Endothelial cell (in vitro differentiated cells): ENCODE data around the gene PKIB. TPM values are rescaled to one million over a fixed set of nuclear protein-coding genes. Genes with fewer than 3 reads are reported as not detected.
"Not testable (repeated sequence)": the region's sequence is repeated elsewhere in the genome, so short reads cannot be mapped to it uniquely, and the experiment has no call there.

Source experiments
- DNase-seq: peaks from one replicate; pipeline ENCODE4 v3.0.0; 2021; ENCODE audit warnings: low spot score
- H3K27ac Mint-ChIP-seq: one replicate; pipeline ENCODE4 v1.8.0; 2021; ENCODE audit warnings: mixed read lengths, inconsistent platforms; ENCODE audit not compliant: unreplicated experiment
- H3K27me3 Mint-ChIP-seq: one replicate; pipeline ENCODE4 v1.8.0; 2021; ENCODE audit warnings: mild to moderate bottlenecking, moderate library complexity, mixed read lengths, inconsistent platforms; ENCODE audit not compliant: unreplicated experiment
- H3K36me3 Mint-ChIP-seq: one replicate; pipeline ENCODE4 v1.8.0; 2021; ENCODE audit warnings: mild to moderate bottlenecking, low read depth, mixed read lengths, inconsistent platforms; ENCODE audit not compliant: unreplicated experiment
- H3K4me1 Mint-ChIP-seq: one replicate; pipeline ENCODE4 v1.8.0; 2021; ENCODE audit warnings: mild to moderate bottlenecking, mixed read lengths, inconsistent platforms; ENCODE audit not compliant: unreplicated experiment
- H3K4me3 Mint-ChIP-seq: one replicate; pipeline ENCODE4 v1.8.0; 2021; ENCODE audit warnings: mild to moderate bottlenecking, mixed read lengths, inconsistent platforms; ENCODE audit not compliant: unreplicated experiment
- H3K9me3 Mint-ChIP-seq: one replicate; pipeline ENCODE4 v1.8.0; 2021; ENCODE audit warnings: mixed read lengths, inconsistent platforms; ENCODE audit not compliant: unreplicated experiment
- CTCF ChIP-seq: fragments of 200-600 bp; sonication (generic); IDR thresholded peaks from one replicate; pipeline ENCODE4 v1.5.0; 2021; ENCODE audit warnings: antibody characterized with exemption; ENCODE audit not compliant: unreplicated experiment
- total RNA-seq: library from RNA; stranded (reverse); fragmentation: NEBNext Ultra II Directional; extraction: Animal tissue kit (Norgen Biotek cat#: 25700); gene quantifications from one replicate; pipeline ENCODE4 v1.2.1, GENCODE V29; 2021; ENCODE audit not compliant: unreplicated experiment

PKIB gene
- total RNA-seq, 1 donor from 2014 or later: 38.5 TPM

- no peaks in the 10 kb centered on the region for H3K36me3 Mint-ChIP-seq
- H3K9me3 Mint-ChIP-seq: no peaks in the 10 kb centered on the region
- no peak for TF ChIP-seq CTCF
- H3K27me3 Mint-ChIP-seq: no peaks in the 10 kb centered on the region
- H3K4me1 Mint-ChIP-seq: peaks cover 35% of the 10 kb centered on the region
- H3K4me3 Mint-ChIP-seq: no peak overlapping the region
- peak overlapping the region; percentile 70 for H3K27ac Mint-ChIP-seq
- DNase-seq: no peak
Measured at GRCh38 chr6:122736163-122736562, 126.0 kb downstream of the PKIB start.

GRCh38 chr6:122736616-122737015 lies 126.4 kb downstream of the PKIB start:
- Mint-ChIP-seq H3K27ac (no peak overlapping the region), H3K4me1 (peaks cover 35% of the 10 kb centered on the region)
- TF ChIP-seq CTCF: no peak

GRCh38 chr6:122740091-122740490 lies 129.9 kb downstream of the PKIB start:
- Mint-ChIP-seq H3K27ac (no peak overlapping the region), H3K36me3 (no peaks in the 10 kb centered on the region), H3K9me3 (no peaks in the 10 kb centered on the region), H3K27me3 (no peaks in the 10 kb centered on the region), H3K4me3 (no peak overlapping the region), H3K4me1 (peaks cover 9% of the 10 kb centered on the region)
- DNase-seq: no peak
- TF ChIP-seq CTCF: no peak

More at GRCh38 chr6:122736616-122737015, 126.4 kb downstream of the PKIB start:
- no peak for DNase-seq
- H3K27me3 Mint-ChIP-seq: no peaks in the 10 kb centered on the region
- H3K36me3 Mint-ChIP-seq: no peaks in the 10 kb centered on the region
- no peak overlapping the region for H3K4me3 Mint-ChIP-seq
- H3K9me3 Mint-ChIP-seq: no peaks in the 10 kb centered on the region

GRCh38 chr6:122740936-122741335 lies 130.7 kb downstream of the PKIB start:
- no peak for DNase-seq
- no peak overlapping the region for H3K4me3 Mint-ChIP-seq
- no peak overlapping the region for H3K27ac Mint-ChIP-seq
- no peaks in the 10 kb centered on the region for H3K27me3 Mint-ChIP-seq
- no peaks in the 10 kb centered on the region for H3K9me3 Mint-ChIP-seq
- no peak for TF ChIP-seq CTCF
- no peaks in the 10 kb centered on the region for H3K36me3 Mint-ChIP-seq
- H3K4me1 Mint-ChIP-seq: peaks cover 4% of the 10 kb centered on the region

- not testable (repeated sequence) for H3K4me1 Mint-ChIP-seq, H3K27me3 Mint-ChIP-seq, H3K9me3 Mint-ChIP-seq, H3K4me3 Mint-ChIP-seq, DNase-seq, H3K27ac Mint-ChIP-seq, H3K36me3 Mint-ChIP-seq
Measured at GRCh38 chr6:122744247-122744646, 134.0 kb downstream of the PKIB start.

- H3K27me3 Mint-ChIP-seq: not testable (repeated sequence)
Measured at GRCh38 chr6:122744856-122745255, 134.7 kb downstream of the PKIB start.

More at GRCh38 chr6:122744856-122745255, 134.7 kb downstream of the PKIB start:
- H3K4me1 Mint-ChIP-seq, H3K9me3 Mint-ChIP-seq, H3K4me3 Mint-ChIP-seq, DNase-seq, H3K36me3 Mint-ChIP-seq, H3K27ac Mint-ChIP-seq: not testable (repeated sequence)
